ENCODE results near the gene MCCD1. TPM values are rescaled to one million over a fixed set of nuclear protein-coding genes. Genes with fewer than 3 reads are reported as not detected.

The MCCD1 gene
- total and polyA plus RNA-seq, 4 donors, result not detected

DNA sequence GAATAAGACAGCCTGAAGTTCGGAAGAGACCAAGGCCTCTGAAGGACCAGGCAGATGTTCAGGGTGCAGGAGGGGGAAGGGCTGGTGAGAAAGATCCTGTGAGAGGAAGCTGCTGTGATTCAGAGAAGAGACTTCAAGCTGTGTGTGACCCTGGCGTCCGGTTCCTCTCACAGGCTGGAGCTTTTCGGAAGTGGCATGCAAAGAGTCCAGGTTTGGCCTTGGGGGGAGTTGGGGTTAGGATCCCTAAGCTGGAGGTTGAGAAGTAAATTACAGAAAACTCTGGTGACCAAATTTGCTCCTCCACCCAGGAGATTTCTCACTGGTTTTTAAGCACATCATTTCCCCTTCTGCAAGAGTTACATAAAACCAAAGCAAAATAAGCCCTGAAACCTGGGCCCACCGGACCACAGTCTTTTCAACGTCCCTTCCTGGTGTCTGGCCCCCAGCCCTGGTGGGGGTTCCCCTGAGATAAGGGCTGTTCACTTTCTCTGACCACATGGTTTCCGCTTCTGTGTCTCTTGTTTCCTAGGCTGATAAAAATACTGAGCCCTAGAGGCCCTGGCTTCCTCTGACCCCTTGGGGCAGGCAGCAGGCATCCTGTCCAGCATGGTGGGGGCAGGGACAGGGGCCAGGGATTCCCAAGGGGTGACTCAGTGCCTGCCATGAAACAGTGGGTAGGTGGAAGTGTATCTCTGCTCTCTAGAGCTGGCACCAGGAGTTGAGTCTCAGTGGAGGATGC is 31.4 kb downstream of the MCCD1 start:
- peaks cover 6 to 18% (median 9%) of the 10 kb centered on the region in 4 donors for H3K36me3 ChIP-seq (ENCODE audit: control insufficient read depth in 4 of 4, insufficient read depth in 4 of 4, low read length in 4 of 4)
- peak; percentile 36 to 61 (median 49) for DNase-seq
- peak; percentile 81 for ATAC-seq (ENCODE audit: insufficient read depth, low FRiP score)
- H3K9me3 ChIP-seq (ENCODE audit: control insufficient read depth in 4 of 4, insufficient read depth in 3 of 4, low read length in 3 of 4), result no peaks in the 10 kb centered on the region
- WGBS, 2 donors, result 19 to 33% methylated on average over 7 of the region's 7 CpGs
- H3K4me1 ChIP-seq (ENCODE audit: control insufficient read depth in 5 of 5, insufficient read depth in 5 of 5, low read length in 5 of 5), result peaks cover 0 to 27% (median 0%) of the 10 kb centered on the region in 5 donors
- no peak overlapping the region for H3K4me3 ChIP-seq
- peak overlapping the region; percentile 24 to 87 for H3K27ac ChIP-seq (ENCODE audit: low read depth in 1 of 2, low read length in 1 of 2)
- no peaks in the 10 kb centered on the region for H3K27me3 ChIP-seq (ENCODE audit: control insufficient read depth in 3 of 3, insufficient read depth in 3 of 3, low read length in 2 of 3)
- TF ChIP-seq, protein P1, sequence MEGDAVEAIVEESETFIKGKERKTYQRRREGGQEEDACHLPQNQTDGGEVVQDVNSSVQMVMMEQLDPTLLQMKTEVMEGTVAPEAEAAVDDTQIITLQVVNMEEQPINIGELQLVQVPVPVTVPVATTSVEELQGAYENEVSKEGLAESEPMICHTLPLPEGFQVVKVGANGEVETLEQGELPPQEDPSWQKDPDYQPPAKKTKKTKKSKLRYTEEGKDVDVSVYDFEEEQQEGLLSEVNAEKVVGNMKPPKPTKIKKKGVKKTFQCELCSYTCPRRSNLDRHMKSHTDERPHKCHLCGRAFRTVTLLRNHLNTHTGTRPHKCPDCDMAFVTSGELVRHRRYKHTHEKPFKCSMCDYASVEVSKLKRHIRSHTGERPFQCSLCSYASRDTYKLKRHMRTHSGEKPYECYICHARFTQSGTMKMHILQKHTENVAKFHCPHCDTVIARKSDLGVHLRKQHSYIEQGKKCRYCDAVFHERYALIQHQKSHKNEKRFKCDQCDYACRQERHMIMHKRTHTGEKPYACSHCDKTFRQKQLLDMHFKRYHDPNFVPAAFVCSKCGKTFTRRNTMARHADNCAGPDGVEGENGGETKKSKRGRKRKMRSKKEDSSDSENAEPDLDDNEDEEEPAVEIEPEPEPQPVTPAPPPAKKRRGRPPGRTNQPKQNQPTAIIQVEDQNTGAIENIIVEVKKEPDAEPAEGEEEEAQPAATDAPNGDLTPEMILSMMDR (IDR thresholded peaks at IDR 0.05; ENCODE audit: control extremely low read depth, extremely low read depth), result no peak
- no peak overlapping the region for H3K9ac ChIP-seq (ENCODE audit: insufficient read depth in 1 of 2, low read length in 2 of 2)

DNA sequence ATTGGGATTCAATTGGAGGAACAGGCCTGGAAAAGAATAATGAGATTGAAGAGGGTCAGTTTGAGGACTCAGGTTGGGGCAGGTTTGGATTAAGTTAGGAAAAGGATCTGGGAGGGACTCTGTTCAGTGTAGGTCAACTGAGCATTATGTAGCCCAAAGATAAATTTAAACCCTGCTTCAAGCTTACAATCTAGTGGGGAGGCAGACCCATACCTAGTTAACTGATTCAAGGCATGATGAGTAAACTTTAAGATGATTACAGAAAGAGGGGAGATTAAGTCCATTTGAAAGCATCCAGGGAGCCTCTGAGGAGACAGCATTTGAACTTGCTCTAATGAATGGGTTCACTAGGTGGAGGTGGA is 31.9 kb downstream of the MCCD1 start:
- Histone ChIP-seq H3K27me3 (ENCODE audit: control insufficient read depth in 3 of 3, insufficient read depth in 3 of 3, low read length in 2 of 3) (no peaks in the 10 kb centered on the region), H3K27ac (ENCODE audit: low read depth in 1 of 2, low read length in 1 of 2) (peak overlapping the region in 1 of 2 donors; percentile 65), H3K36me3 (ENCODE audit: control insufficient read depth in 4 of 4, insufficient read depth in 4 of 4, low read length in 4 of 4) (peaks cover 6 to 18% (median 9%) of the 10 kb centered on the region in 4 donors), H3K9me3 (ENCODE audit: control insufficient read depth in 4 of 4, insufficient read depth in 3 of 4, low read length in 3 of 4) (no peaks in the 10 kb centered on the region), H3K4me1 (ENCODE audit: control insufficient read depth in 5 of 5, insufficient read depth in 5 of 5, low read length in 5 of 5) (peaks cover 0 to 27% (median 0%) of the 10 kb centered on the region in 5 donors), H3K9ac (ENCODE audit: insufficient read depth in 1 of 2, low read length in 2 of 2) (no peak overlapping the region), H3K4me3 (no peak overlapping the region)
- DNase-seq (no peak), ATAC-seq (ENCODE audit: insufficient read depth, low FRiP score) (no peak)
- TF ChIP-seq, protein P1 (IDR thresholded peaks at IDR 0.05; ENCODE audit: control extremely low read depth, extremely low read depth), result no peak

DNA sequence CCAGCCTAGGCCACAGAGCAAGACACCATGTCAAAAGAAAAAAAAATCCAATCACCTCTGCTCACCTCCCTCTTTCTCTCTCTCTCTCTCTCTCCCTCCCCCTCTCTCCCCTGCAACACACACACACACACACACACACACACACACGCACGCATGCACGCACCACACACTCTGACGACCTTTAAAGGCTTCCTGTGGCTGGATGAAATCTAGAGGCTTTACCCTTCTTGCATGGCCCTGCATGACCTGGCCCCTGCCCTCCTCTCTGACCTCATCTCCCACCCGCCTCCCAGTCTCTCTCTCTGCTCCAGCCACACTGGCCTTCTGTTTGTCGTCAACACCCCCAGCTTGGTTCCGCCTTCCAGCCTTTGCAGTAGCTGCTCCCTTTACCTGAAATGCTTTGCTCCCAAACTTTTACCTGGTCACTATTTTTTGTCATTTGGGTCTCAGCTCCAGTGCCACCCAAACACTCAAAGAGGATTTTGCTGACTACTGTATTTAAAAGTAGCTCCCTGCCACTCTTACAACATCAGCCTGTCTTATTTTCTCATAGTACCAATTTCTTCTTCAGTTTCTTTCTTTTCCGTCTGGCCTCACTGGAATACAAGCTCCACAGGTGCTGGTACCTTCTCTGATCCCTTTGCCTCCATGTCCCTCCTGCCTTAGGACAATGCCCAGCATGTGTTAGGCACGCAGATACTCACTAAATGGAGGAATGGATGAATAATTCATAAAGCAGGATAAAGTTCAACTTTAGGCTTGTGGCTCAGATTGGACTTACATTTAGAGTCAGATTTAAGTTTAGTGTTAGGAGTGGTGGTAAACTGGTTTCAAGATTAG is 39.0 kb downstream of the MCCD1 start:
- Histone ChIP-seq H3K4me3 (no peak overlapping the region), H3K27ac (ENCODE audit: low read depth in 1 of 2, low read length in 1 of 2) (no peak overlapping the region), H3K27me3 (ENCODE audit: control insufficient read depth in 3 of 3, insufficient read depth in 3 of 3, low read length in 2 of 3) (peaks cover 0 to 9% (median 0%) of the 10 kb centered on the region in 3 donors), H3K4me1 (ENCODE audit: control insufficient read depth in 5 of 5, insufficient read depth in 5 of 5, low read length in 5 of 5) (no peaks in the 10 kb centered on the region), H3K36me3 (ENCODE audit: control insufficient read depth in 4 of 4, insufficient read depth in 4 of 4, low read length in 4 of 4) (no peaks in the 10 kb centered on the region), H3K9ac (ENCODE audit: insufficient read depth in 1 of 2, low read length in 2 of 2) (no peak overlapping the region), H3K9me3 (ENCODE audit: control insufficient read depth in 4 of 4, insufficient read depth in 3 of 4, low read length in 3 of 4) (no peaks in the 10 kb centered on the region)
- TF ChIP-seq, protein P1 (IDR thresholded peaks at IDR 0.05; ENCODE audit: control extremely low read depth, extremely low read depth), result no peak
- no peak for DNase-seq
- ATAC-seq (ENCODE audit: insufficient read depth, low FRiP score), result no peak
- 48 to 58% methylated on average over 8 to 9 of the region's 9 CpGs for whole genome bisulfite sequencing, 2 donors

All from lung (tissue), 12 donors.